ENCODE data around the gene ZDHHC14. TPM values are rescaled to one million over a fixed set of nuclear protein-coding genes. Genes with fewer than 3 reads are reported as not detected.

Gene ZDHHC14
- total RNA-seq, 2 experiments from 2014 or later, result 1.3 to 1.6 TPM

DNA sequence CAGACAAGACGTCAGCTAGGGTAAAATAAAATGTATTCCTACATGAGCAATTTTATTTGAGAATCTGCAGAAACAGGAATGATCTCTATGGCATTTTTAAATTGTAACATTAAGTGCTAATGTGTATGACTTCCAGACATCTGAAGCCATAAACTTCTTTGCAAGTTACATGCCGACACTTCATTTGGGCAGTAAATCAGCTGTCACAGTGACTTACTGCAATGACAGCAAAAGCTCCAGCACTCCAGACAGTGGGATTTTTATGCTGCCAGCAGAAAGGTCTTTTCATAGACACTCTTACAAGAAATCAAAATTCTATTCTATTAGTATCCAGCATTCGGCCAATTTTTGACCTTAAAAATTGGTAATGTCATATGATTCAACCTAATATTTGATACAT, 285.7 kb downstream of the ZDHHC14 start:
- DNase-seq (no peak), ATAC-seq (ENCODE audit: poor library complexity) (no peak)
- Mint-ChIP-seq H3K27me3 (no peaks in the 10 kb centered on the region), H3K27ac (no peak overlapping the region), H3K4me3 (no peak overlapping the region), H3K4me1 (ENCODE audit: low read depth) (peaks cover 28% of the 10 kb centered on the region), H3K9me3 (no peaks in the 10 kb centered on the region), H3K36me3 (ENCODE audit: low read depth) (no peaks in the 10 kb centered on the region)
- Histone ChIP-seq H3K4me1 (ENCODE audit: insufficient read depth, low read length) (peaks cover 12% of the 10 kb centered on the region), H3K27me3 (ENCODE audit: control insufficient read depth in 1 of 2, insufficient read depth in 2 of 2, low read length in 2 of 2) (no peaks in the 10 kb centered on the region), H3K4me3 (ENCODE audit: low read length) (no peak overlapping the region), H3K36me3 (ENCODE audit: insufficient read depth, low read length) (no peaks in the 10 kb centered on the region), H3K27ac (ENCODE audit: low read depth in 1 of 2, low read length in 2 of 2) (no peak overlapping the region), H3K9me3 (ENCODE audit: control insufficient read depth in 1 of 2, insufficient read depth in 1 of 2, low read length in 2 of 2) (no peaks in the 10 kb centered on the region)
- TF ChIP-seq, protein P1, sequence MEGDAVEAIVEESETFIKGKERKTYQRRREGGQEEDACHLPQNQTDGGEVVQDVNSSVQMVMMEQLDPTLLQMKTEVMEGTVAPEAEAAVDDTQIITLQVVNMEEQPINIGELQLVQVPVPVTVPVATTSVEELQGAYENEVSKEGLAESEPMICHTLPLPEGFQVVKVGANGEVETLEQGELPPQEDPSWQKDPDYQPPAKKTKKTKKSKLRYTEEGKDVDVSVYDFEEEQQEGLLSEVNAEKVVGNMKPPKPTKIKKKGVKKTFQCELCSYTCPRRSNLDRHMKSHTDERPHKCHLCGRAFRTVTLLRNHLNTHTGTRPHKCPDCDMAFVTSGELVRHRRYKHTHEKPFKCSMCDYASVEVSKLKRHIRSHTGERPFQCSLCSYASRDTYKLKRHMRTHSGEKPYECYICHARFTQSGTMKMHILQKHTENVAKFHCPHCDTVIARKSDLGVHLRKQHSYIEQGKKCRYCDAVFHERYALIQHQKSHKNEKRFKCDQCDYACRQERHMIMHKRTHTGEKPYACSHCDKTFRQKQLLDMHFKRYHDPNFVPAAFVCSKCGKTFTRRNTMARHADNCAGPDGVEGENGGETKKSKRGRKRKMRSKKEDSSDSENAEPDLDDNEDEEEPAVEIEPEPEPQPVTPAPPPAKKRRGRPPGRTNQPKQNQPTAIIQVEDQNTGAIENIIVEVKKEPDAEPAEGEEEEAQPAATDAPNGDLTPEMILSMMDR (IDR thresholded peaks at IDR 0.05), result no peak
- intact Hi-C loops (cut with DNase I, micrococcal nuclease), result loop anchor here (1.0 to 10.0 kb wide), 5 partner anchors 88 to 352 kb away; no protein-coding TSS in a partner anchor
- POLR2A ChIA-PET, result interaction anchor here (0.6 to 0.7 kb wide), 3 partner anchors 9 to 380 kb away, joined by 3 to 4 read pairs (median 3); no protein-coding TSS in a partner anchor
- CTCF ChIA-PET, result interaction anchor here (0.6 to 2.7 kb wide), 6 partner anchors 9 to 352 kb away, joined by 3 to 8 read pairs (median 3); no protein-coding TSS in a partner anchor

- Histone ChIP-seq H3K4me3 (ENCODE audit: low read length) (no peak overlapping the region), H3K4me1 (ENCODE audit: insufficient read depth, low read length) (peaks cover 12% of the 10 kb centered on the region), H3K36me3 (ENCODE audit: insufficient read depth, low read length) (no peaks in the 10 kb centered on the region), H3K27me3 (ENCODE audit: control insufficient read depth in 1 of 2, insufficient read depth in 2 of 2, low read length in 2 of 2) (no peaks in the 10 kb centered on the region), H3K9me3 (ENCODE audit: control insufficient read depth in 1 of 2, insufficient read depth in 1 of 2, low read length in 2 of 2) (no peaks in the 10 kb centered on the region), H3K27ac (ENCODE audit: low read depth in 1 of 2, low read length in 2 of 2) (no peak overlapping the region)
- Mint-ChIP-seq H3K36me3 (ENCODE audit: low read depth) (no peaks in the 10 kb centered on the region), H3K27ac (no peak overlapping the region), H3K4me1 (ENCODE audit: low read depth) (peaks cover 28% of the 10 kb centered on the region), H3K27me3 (no peaks in the 10 kb centered on the region), H3K4me3 (no peak overlapping the region), H3K9me3 (no peaks in the 10 kb centered on the region)
- ChIA-PET POLR2A (no interaction called here), CTCF (interaction anchor here (0.6 to 2.7 kb wide), 7 partner anchors 9 to 353 kb away, joined by 3 to 8 read pairs (median 3); no protein-coding TSS in a partner anchor)
- intact Hi-C loops (cut with DNase I, micrococcal nuclease), result loop anchor here (1.0 to 10.0 kb wide), 5 partner anchors 87 to 353 kb away; no protein-coding TSS in a partner anchor
- ATAC-seq (ENCODE audit: poor library complexity) (peak; percentile 65), DNase-seq (peak; percentile 22 to 77 (median 40))
- TF ChIP-seq, protein P1 (IDR thresholded peaks at IDR 0.05), result peak; percentile 99
Measured at GRCh38 chr6:157667211-157668008, 286.4 kb downstream of the ZDHHC14 start.

DNA sequence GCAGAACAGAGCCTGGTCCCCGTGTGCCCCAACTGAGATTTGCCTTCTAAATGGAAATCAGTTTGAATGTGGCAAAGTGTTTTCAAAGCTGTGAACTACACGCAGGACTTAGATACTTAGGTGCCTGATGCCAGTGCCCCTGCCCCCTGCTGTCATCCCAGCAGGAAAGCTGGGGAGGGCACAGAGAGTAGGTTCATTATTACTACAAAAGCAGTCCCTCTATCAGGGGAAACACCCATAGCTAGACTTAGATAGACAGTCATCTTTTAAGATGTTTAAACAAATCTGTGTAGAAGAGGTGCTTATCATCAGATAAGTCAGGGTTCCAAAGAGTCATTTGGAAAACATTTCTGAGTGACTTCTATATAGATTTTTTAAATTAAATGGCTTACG, 287.0 kb downstream of the ZDHHC14 start:
- H3K9me3 Mint-ChIP-seq, result no peaks in the 10 kb centered on the region
- no peaks in the 10 kb centered on the region for H3K9me3 ChIP-seq (ENCODE audit: control insufficient read depth in 1 of 2, insufficient read depth in 1 of 2, low read length in 2 of 2)
- H3K27ac Mint-ChIP-seq, result no peak overlapping the region
- H3K27me3 ChIP-seq (ENCODE audit: control insufficient read depth in 1 of 2, insufficient read depth in 2 of 2, low read length in 2 of 2), result no peaks in the 10 kb centered on the region
- CTCF ChIA-PET, result interaction anchor here (0.9 kb wide), 1 partner anchor 105 kb away, joined by 4 read pairs; no protein-coding TSS in a partner anchor
- H3K4me3 ChIP-seq (ENCODE audit: low read length), result no peak overlapping the region
- H3K4me3 Mint-ChIP-seq, result no peak overlapping the region
- H3K27ac ChIP-seq (ENCODE audit: low read depth in 1 of 2, low read length in 2 of 2), result no peak overlapping the region
- POLR2A ChIA-PET, result no interaction called here
- TF ChIP-seq, protein P1 (IDR thresholded peaks at IDR 0.05), result no peak
- H3K4me1 ChIP-seq (ENCODE audit: insufficient read depth, low read length), result peaks cover 12% of the 10 kb centered on the region
- no peak for DNase-seq
- intact Hi-C loops (cut with DNase I, micrococcal nuclease), result loop anchor here (5.0 to 10.0 kb wide), 3 partner anchors 87 to 331 kb away; no protein-coding TSS in a partner anchor
- ATAC-seq (ENCODE audit: poor library complexity), result no peak
- H3K36me3 Mint-ChIP-seq (ENCODE audit: low read depth), result no peaks in the 10 kb centered on the region
- no peaks in the 10 kb centered on the region for H3K27me3 Mint-ChIP-seq
- no peaks in the 10 kb centered on the region for H3K36me3 ChIP-seq (ENCODE audit: insufficient read depth, low read length)
- peaks cover 28% of the 10 kb centered on the region for H3K4me1 Mint-ChIP-seq (ENCODE audit: low read depth)
